Hematopoietic multipotent progenitor cell (in vitro differentiated cells): ENCODE measurements around the gene RTCA. TPM values are rescaled to one million over a fixed set of nuclear protein-coding genes. Genes with fewer than 3 reads are reported as not detected.
"Not testable (repeated sequence)": the region's sequence is repeated elsewhere in the genome, so short reads cannot be mapped to it uniquely, and the experiment has no call there.

Experiments used
- DNase-seq, 3 donors: peaks; one replicate each; pipeline ENCODE4 v3.0.0-alpha.2; 2011 to 2015; ENCODE audit warnings: low read depth in 2 of 3, low spot score in 2 of 3
- total RNA-seq: library from RNA; depleted of rRNA; stranded (reverse); fragments of >200 nt; gene quantifications from one replicate; pipeline ENCODE4 v1.2.3, GENCODE V29; 2012

RTCA gene
- total RNA-seq, result 13.5 TPM

- peak; percentile 93 to 98 (median 97) for DNase-seq
These were observed at the start of gene RTCA for GRCh38 chr1:100265931-100266740. Gene RTCA (plus strand): TSS chr1:100266216. CDS start chr1:100266376, 160 bp downstream.

GRCh38 chr1:100217834-100218233, 48.2 kb upstream of the RTCA start:
- no peak for DNase-seq

- no peak for DNase-seq
These were observed 46.6 kb upstream of the RTCA start for GRCh38 chr1:100219457-100219856.

- DNase-seq, result no peak
These were observed 46.1 kb upstream of the RTCA start for GRCh38 chr1:100219883-100220282.

GRCh38 chr1:100222428-100222827, 43.6 kb upstream of the RTCA start:
- no peak for DNase-seq

- DNase-seq, result no peak
These were observed 36.2 kb upstream of the RTCA start for GRCh38 chr1:100229681-100230443.

- DNase-seq, result no peak
These were observed 35.3 kb upstream of the RTCA start for GRCh38 chr1:100230765-100231164.

GRCh38 chr1:100231721-100232120, 34.3 kb upstream of the RTCA start:
- no peak for DNase-seq

- no peak for DNase-seq
These were observed 33.9 kb upstream of the RTCA start for GRCh38 chr1:100232156-100232555.

- not testable (repeated sequence) for DNase-seq
These were observed 32.5 kb upstream of the RTCA start for GRCh38 chr1:100233566-100233965.

GRCh38 chr1:100234432-100234831, 31.6 kb upstream of the RTCA start:
- no peak for DNase-seq

GRCh38 chr1:100237091-100237490, 28.9 kb upstream of the RTCA start:
- DNase-seq, result no peak

- no peak for DNase-seq
These were observed 26.1 kb upstream of the RTCA start for GRCh38 chr1:100239961-100240360.

GRCh38 chr1:100240631-100241030, 25.4 kb upstream of the RTCA start:
- DNase-seq, result no peak

- DNase-seq, result no peak
These were observed 19.3 kb upstream of the RTCA start for GRCh38 chr1:100246738-100247137.

GRCh38 chr1:100249155-100249536, 16.9 kb upstream of the RTCA start:
- DNase-seq, result no peak

GRCh38 chr1:100249537-100250257, 16.3 kb upstream of the RTCA start, which contains the start of gene DBT:
Gene DBT (minus strand): TSS chr1:100249834. CDS start chr1:100249820, 14 bp downstream.
- DNase-seq, result peak; percentile 63 to 96 (median 93)

- DNase-seq, result no peak
These were observed 15.8 kb upstream of the RTCA start for GRCh38 chr1:100250264-100250663.

GRCh38 chr1:100250807-100251206, 15.2 kb upstream of the RTCA start:
- DNase-seq, result no peak

GRCh38 chr1:100252901-100253300, 13.1 kb upstream of the RTCA start:
- no peak for DNase-seq

- DNase-seq, result no peak
These were observed 12.5 kb upstream of the RTCA start for GRCh38 chr1:100253552-100253951.
